HepG2 (cell line): ENCODE data around the gene PFN1. TPM values are rescaled to one million over a fixed set of nuclear protein-coding genes. Genes with fewer than 3 reads are reported as not detected.

ENCODE experiments used
- ELF4 ChIP-seq: sonication (generic); formaldehyde crosslinking; IDR thresholded peaks from 2 replicates; pipeline ENCODE4 v1.5.0; 2020; ENCODE audit warnings: missing genetic modification reagents, mild to moderate bottlenecking, moderate library complexity, borderline replicate concordance
- GMEB2 ChIP-seq: IDR thresholded peaks from 2 replicates; pipeline ENCODE4 v1.6.1; 2016; ENCODE audit warnings: missing biosample characterization, missing genetic modification reagents, low read depth
- IKZF5 ChIP-seq: IDR thresholded peaks from 2 replicates; pipeline ENCODE4 v1.6.1; 2018; ENCODE audit warnings: missing genetic modification reagents, mild to moderate bottlenecking, missing compliant biosample characterization
- SALL2 ChIP-seq: sonication (generic); formaldehyde crosslinking; IDR thresholded peaks from 2 replicates; pipeline ENCODE4 v1.8.1; 2023; ENCODE audit warnings: mild to moderate bottlenecking, missing genetic modification reagents, inconsistent platforms
- SNAPC4 ChIP-seq: sonication (generic); formaldehyde crosslinking; IDR thresholded peaks from 2 replicates; pipeline ENCODE4 v1.4.0; 2020; ENCODE audit warnings: mild to moderate bottlenecking, missing genetic modification reagents
- TEAD3 ChIP-seq: optimal IDR thresholded peaks from 2 replicates; pipeline ENCODE3; 2016; ENCODE audit warnings: borderline replicate concordance
- XBP1 ChIP-seq: sonication (generic); formaldehyde crosslinking; IDR thresholded peaks from 2 replicates; pipeline ENCODE4 v1.5.0; 2020; ENCODE audit warnings: missing genetic modification reagents
- ZFP37 ChIP-seq: sonication (generic); formaldehyde crosslinking; IDR thresholded peaks from 2 replicates; pipeline ENCODE4 v1.4.0; 2020; ENCODE audit warnings: missing genetic modification reagents, borderline replicate concordance
- ZHX2 ChIP-seq, 2 experiments: sonication (generic) in 1 of 2; formaldehyde crosslinking in 1 of 2; IDR thresholded peaks; 2 replicates each; pipeline versions ENCODE4 v1.6.1 to v1.9.0; 2014 to 2022; ENCODE audit warnings: antibody characterized with exemption in 1 of 2, borderline replicate concordance in 1 of 2, inconsistent platforms in 1 of 2, low read depth in 1 of 2, missing genetic modification reagents in 1 of 2
- ZNF230 ChIP-seq: sonication (generic); formaldehyde crosslinking; IDR thresholded peaks from 2 replicates; pipeline ENCODE4 v1.4.0; 2020; ENCODE audit warnings: mild to moderate bottlenecking, missing genetic modification reagents
- ZNF446 ChIP-seq: sonication (generic); formaldehyde crosslinking; IDR thresholded peaks from 2 replicates; pipeline ENCODE4 v1.5.0; 2020; ENCODE audit warnings: mild to moderate bottlenecking, missing genetic modification reagents
- polyA plus RNA-seq, 8 experiments: library from polyadenylated mRNA; depleted of rRNA in 3 of 8; stranded (reverse) in 7 of 8; unstranded in 1 of 8; fragments of >200 nt; fragmentation: Illumina TruSeq in 4 of 8; extraction: Trizol in 4 of 8; gene quantifications; 2 replicates each; pipeline versions ENCODE4 v1.2.1 to v1.2.3, GENCODE V29; 2011 to 2016; ENCODE audit warnings: low read depth in 4 of 8, missing spikeins in 1 of 8, mixed read lengths in 1 of 8; ENCODE audit not compliant: insufficient read depth in 1 of 8
- total RNA-seq, 5 experiments: library from RNA; depleted of rRNA; stranded (reverse); fragments of >200 nt; fragmentation: Illumina TruSeq; extraction: Trizol; gene quantifications; 2 replicates each; pipeline ENCODE4 v1.2.3, GENCODE V29; 2016; ENCODE audit warnings: low read depth in 1 of 5

The PFN1 gene
- total and polyA plus RNA-seq, 2 of the 13 experiments (the other 11 are each of a cell fraction or from before 2014, with no cell fraction given), result 494 to 613 TPM

GRCh38 chr17:4939796-4940554, 8.4 kb downstream of the PFN1 start, which contains the start of the genes RNF167 and SLC25A11 (continued):
- TF ChIP-seq ZHX2 (IDR thresholded peaks at IDR 0.05; ENCODE audit: low read depth) (0 out of 2 replicates have a peak, but pooled peaks have one; percentile 52), ZHX2 (CRISPR knock-in tag; IDR thresholded peaks at IDR 0.05; ENCODE audit: borderline replicate concordance) (no peak), ZNF446 (CRISPR knock-in tag) (no peak), ZFP37 (CRISPR knock-in tag) (no peak), ZNF230 (CRISPR knock-in tag) (no peak), ELF4 (CRISPR knock-in tag) (no peak), XBP1 (CRISPR knock-in tag) (no peak), GMEB2 (CRISPR knock-in tag) (peak; percentile 85), IKZF5 (CRISPR knock-in tag) (peak; percentile 52), SNAPC4 (CRISPR knock-in tag) (no peak), TEAD3 (peak; percentile 43), SALL2 (CRISPR knock-in tag) (no peak)
